Gastroesophageal sphincter (tissue), 4 donors: ENCODE results near the gene DICER1. TPM values are rescaled to one million over a fixed set of nuclear protein-coding genes. Genes with fewer than 3 reads are reported as not detected.

Experiments used
- ATAC-seq: fragments of 150-250 bp; one replicate; pipeline ENCODE4 v1.9.1; 2016; ENCODE audit warnings: mild to moderate bottlenecking, moderate library complexity
- H3K27ac ChIP-seq, 4 donors: fragments of 200-600 bp; sonication (generic) in 3 of 4; 1 replicate in 3 of 4; 2 replicates in 1 of 4; pipeline ENCODE4 v1.5.1; 2016 to 2019
- H3K27me3 ChIP-seq: fragments of 200-600 bp; sonication (generic); one replicate; pipeline ENCODE4 v1.5.1; 2019
- H3K36me3 ChIP-seq, 2 donors: fragments of 200-600 bp; sonication (generic); one replicate each; pipeline ENCODE4 v1.5.1; 2019; ENCODE audit warnings: control low read depth in 1 of 2
- H3K4me1 ChIP-seq, 3 donors: fragments of 200-600 bp; sonication (generic); 1 replicate in 2 of 3; 2 replicates in 1 of 3; pipeline ENCODE4 v1.5.1; 2016 to 2019; ENCODE audit warnings: control low read depth in 2 of 3
- H3K4me3 ChIP-seq, 2 donors: fragments of 200-600 bp; sonication (generic); one replicate each; pipeline ENCODE4 v1.5.1; 2019; ENCODE audit warnings: mild to moderate bottlenecking in 1 of 2, moderate library complexity in 1 of 2
- H3K9me3 ChIP-seq, 3 donors: fragments of 200-600 bp; sonication (generic); one replicate each; pipeline ENCODE4 v1.5.1; 2017 to 2019; ENCODE audit warnings: control low read depth in 2 of 3
- EP300 ChIP-seq: sonication (generic); formaldehyde crosslinking; IDR thresholded peaks from one replicate; pipeline ENCODE4 v1.6.1; 2017; ENCODE audit warnings: antibody characterized with exemption, mild to moderate bottlenecking
- POLR2A ChIP-seq, 2 donors: fragments of 450-650 bp; IDR thresholded peaks; one replicate each; pipeline ENCODE4 v1.6.1; 2017; ENCODE audit warnings: antibody characterized with exemption in 2 of 2, mild to moderate bottlenecking in 2 of 2, moderate library complexity in 1 of 2
- POLR2AphosphoS5 ChIP-seq: sonication (generic); formaldehyde crosslinking; IDR thresholded peaks from one replicate; pipeline ENCODE4 v1.6.1; 2017; ENCODE audit warnings: antibody characterized with exemption
- WGBS, 2 donors: methylation state at CpG; one replicate each; pipeline ENCODE4 v1.1.5; 2018; ENCODE audit warnings: low coverage in 1 of 2; 5-methylcytosine and 5-hydroxymethylcytosine counted together
- total RNA-seq, 4 donors: library from RNA; depleted of rRNA; stranded (reverse); fragments of >200 nt; gene quantifications; one replicate each; pipeline ENCODE4 v1.1.0, GENCODE V29; 2016
- TF ChIP-seq, protein P1 (sequence below), 4 experiments: fragments of 200-600 bp in 2 of 4; fragments of 450-650 bp in 2 of 4; sonication (generic) in 1 of 4; IDR thresholded peaks; one replicate each; pipeline ENCODE4 v1.5.1; 2017 to 2019; ENCODE audit warnings: antibody characterized with exemption in 4 of 4, mild to moderate bottlenecking in 2 of 4, moderate library complexity in 2 of 4

Gene DICER1
- total RNA-seq, 4 donors from 2014 or later, result 57.5 to 74.9 (median 68.6) TPM

DNA sequence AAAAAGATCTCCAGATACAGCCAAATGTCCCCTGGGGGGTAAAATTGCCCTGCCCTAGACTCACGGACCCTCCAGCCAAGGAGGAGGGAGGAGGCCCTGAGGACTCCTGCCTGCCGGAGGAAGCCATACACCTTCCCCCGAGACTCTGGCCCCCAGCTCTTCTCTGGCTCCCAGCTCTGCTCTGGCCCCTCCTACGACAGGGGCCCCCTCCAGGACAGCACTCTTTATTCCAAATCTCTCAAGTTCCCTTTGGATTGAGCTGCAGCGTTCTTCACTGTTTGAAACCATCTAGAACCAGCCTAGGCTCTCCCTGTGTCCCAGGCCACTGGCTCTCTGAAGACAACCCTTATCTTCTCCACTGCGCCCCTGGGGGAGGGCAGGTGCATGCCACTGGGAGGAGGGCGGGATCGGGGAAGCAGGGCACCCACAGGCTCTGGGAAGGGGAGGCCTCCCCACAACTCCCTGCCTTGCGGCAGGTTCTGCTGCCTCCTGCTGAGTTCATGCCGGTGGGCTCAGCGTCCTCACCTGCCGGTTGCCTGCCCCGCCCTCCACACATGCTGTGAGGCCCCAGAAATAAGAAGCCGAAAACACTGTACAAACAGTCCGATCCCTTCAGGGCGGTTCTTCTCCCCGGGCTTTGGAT is 112.7 kb downstream of the DICER1 start:
- Histone ChIP-seq H3K4me1 (no peaks in the 10 kb centered on the region), H3K27ac (no peak overlapping the region), H3K36me3 (no peaks in the 10 kb centered on the region), H3K27me3 (no peaks in the 10 kb centered on the region), H3K4me3 (no peak overlapping the region), H3K9me3 (no peaks in the 10 kb centered on the region)
- no peak for TF ChIP-seq POLR2AphosphoS5
- 86% methylated on average over 5 of the region's 17 CpGs; no CpG with 5 or more reads in 1 of the 2 donors for WGBS, 2 donors
- ATAC-seq, result no peak

GRCh38 chr14:95043732-95044462 is 113.4 kb downstream of the DICER1 start:
- no peak overlapping the region for H3K4me3 ChIP-seq
- WGBS, 2 donors, result 76 to 77% methylated on average over 10 to 12 of the region's 17 CpGs
- TF ChIP-seq POLR2A (IDR thresholded peaks at IDR 0.05) (no peak), EP300 (no peak), POLR2AphosphoS5 (no peak)
- TF ChIP-seq, protein P1, sequence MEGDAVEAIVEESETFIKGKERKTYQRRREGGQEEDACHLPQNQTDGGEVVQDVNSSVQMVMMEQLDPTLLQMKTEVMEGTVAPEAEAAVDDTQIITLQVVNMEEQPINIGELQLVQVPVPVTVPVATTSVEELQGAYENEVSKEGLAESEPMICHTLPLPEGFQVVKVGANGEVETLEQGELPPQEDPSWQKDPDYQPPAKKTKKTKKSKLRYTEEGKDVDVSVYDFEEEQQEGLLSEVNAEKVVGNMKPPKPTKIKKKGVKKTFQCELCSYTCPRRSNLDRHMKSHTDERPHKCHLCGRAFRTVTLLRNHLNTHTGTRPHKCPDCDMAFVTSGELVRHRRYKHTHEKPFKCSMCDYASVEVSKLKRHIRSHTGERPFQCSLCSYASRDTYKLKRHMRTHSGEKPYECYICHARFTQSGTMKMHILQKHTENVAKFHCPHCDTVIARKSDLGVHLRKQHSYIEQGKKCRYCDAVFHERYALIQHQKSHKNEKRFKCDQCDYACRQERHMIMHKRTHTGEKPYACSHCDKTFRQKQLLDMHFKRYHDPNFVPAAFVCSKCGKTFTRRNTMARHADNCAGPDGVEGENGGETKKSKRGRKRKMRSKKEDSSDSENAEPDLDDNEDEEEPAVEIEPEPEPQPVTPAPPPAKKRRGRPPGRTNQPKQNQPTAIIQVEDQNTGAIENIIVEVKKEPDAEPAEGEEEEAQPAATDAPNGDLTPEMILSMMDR (IDR thresholded peaks at IDR 0.05), result no peak
- no peaks in the 10 kb centered on the region for H3K27me3 ChIP-seq
- no peak overlapping the region for H3K27ac ChIP-seq
- H3K36me3 ChIP-seq, result no peaks in the 10 kb centered on the region
- no peaks in the 10 kb centered on the region for H3K9me3 ChIP-seq
- no peak for ATAC-seq
- H3K4me1 ChIP-seq, result no peaks in the 10 kb centered on the region

DNA sequence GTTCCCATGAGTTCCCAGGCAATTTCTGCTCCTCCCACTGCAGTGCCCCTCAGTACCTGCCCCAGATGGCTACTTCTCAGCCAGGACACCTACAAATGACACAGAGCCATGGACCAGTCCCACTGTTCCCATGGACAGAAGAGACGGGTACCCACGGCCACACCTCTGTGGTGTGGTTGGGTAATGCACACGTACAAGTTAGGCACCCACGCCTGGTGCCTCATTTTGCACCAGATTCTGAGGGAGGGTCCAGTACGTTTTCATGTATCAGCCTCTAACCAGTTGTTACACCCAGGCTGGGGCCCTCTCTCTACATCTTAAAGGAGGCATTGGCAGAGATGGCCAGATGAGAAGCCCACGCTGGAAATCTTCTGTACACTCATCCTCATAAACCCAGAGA is 114.0 kb downstream of the DICER1 start:
- H3K4me1 ChIP-seq, result no peaks in the 10 kb centered on the region
- ATAC-seq, result no peak
- no peak overlapping the region for H3K4me3 ChIP-seq
- H3K9me3 ChIP-seq, result no peaks in the 10 kb centered on the region
- no peaks in the 10 kb centered on the region for H3K27me3 ChIP-seq
- no peaks in the 10 kb centered on the region for H3K36me3 ChIP-seq
- 88% methylated on average over 3 of the region's 6 CpGs; no CpG with 5 or more reads in 1 of the 2 donors for WGBS, 2 donors
- H3K27ac ChIP-seq, result no peak overlapping the region
- TF ChIP-seq POLR2AphosphoS5, result no peak
- TF ChIP-seq POLR2A (IDR thresholded peaks at IDR 0.05), result no peak
- no peak for TF ChIP-seq EP300
- TF ChIP-seq, protein P1 (IDR thresholded peaks at IDR 0.05), result no peak

DNA sequence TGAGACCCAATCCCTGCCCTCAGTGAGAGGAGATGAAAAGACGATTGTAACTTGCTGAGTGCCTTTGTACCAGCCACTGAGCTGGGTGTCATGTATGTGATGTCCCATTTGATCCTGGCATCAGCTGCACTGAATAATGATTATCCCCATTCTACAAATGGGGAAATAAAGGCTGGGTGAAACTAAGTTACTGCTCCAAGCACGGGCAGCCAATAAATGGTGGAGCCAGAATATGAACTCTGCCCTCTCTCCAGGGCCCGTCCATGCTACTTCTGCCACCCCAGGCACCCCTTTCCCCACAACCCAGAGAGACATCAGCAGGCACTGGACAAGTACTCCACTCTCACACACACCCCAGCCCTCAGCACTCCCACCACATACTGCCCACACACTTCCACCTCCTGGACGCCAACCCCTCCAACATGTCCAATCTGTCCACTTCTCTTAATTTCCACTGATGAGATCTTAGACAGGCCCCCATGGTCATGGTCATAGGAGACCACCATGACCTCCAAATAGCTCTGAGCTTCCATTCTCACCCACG is 115.8 kb downstream of the DICER1 start:
- WGBS, 2 donors, result 82 to 93% methylated on average over 3 to 5 of the region's 5 CpGs

More for the DNA sequence above, 115.8 kb downstream of the DICER1 start:
- no peaks in the 10 kb centered on the region for H3K36me3 ChIP-seq
- no peak for ATAC-seq
- H3K27me3 ChIP-seq, result no peaks in the 10 kb centered on the region
- TF ChIP-seq EP300, result no peak
- TF ChIP-seq POLR2AphosphoS5, result no peak
- no peak for TF ChIP-seq POLR2A (IDR thresholded peaks at IDR 0.05)
- TF ChIP-seq, protein P1 (IDR thresholded peaks at IDR 0.05), result no peak
- no peak overlapping the region for H3K27ac ChIP-seq
- no peaks in the 10 kb centered on the region for H3K4me1 ChIP-seq
- no peaks in the 10 kb centered on the region for H3K9me3 ChIP-seq
- no peak overlapping the region for H3K4me3 ChIP-seq
